Ishikawa (cell line): ENCODE data around the gene CA10.

Source experiments
- CEBPB ChIP-seq: IDR thresholded peaks from 2 replicates; pipeline ENCODE4 v1.6.1; 2012
- CREB1 ChIP-seq: IDR thresholded peaks from 2 replicates; pipeline ENCODE4 v1.6.1; 2012; ENCODE audit warnings: low read depth
- EGR1 ChIP-seq: IDR thresholded peaks from 2 replicates; pipeline ENCODE4 v1.6.1; 2012
- EP300 ChIP-seq: IDR thresholded peaks from 2 replicates; pipeline ENCODE4 v1.6.1; 2012; ENCODE audit warnings: borderline replicate concordance
- FOXM1 ChIP-seq: IDR thresholded peaks from 2 replicates; pipeline ENCODE4 v1.6.1; 2012; ENCODE audit warnings: low read depth, borderline replicate concordance
- MAX ChIP-seq: IDR thresholded peaks from 2 replicates; pipeline ENCODE4 v1.6.1; 2012
- NFIC ChIP-seq: IDR thresholded peaks from 2 replicates; pipeline ENCODE4 v1.6.1; 2012
- RAD21 ChIP-seq: IDR thresholded peaks from 2 replicates; pipeline ENCODE4 v1.6.1; 2012; ENCODE audit warnings: low read depth
- REST ChIP-seq: IDR thresholded peaks from 2 replicates; pipeline ENCODE4 v1.6.1; 2012; ENCODE audit warnings: low read depth, mild to moderate bottlenecking
- TAF1 ChIP-seq: IDR thresholded peaks from 2 replicates; pipeline ENCODE4 v1.6.1; 2012; ENCODE audit warnings: low read depth, mild to moderate bottlenecking
- TCF12 ChIP-seq: IDR thresholded peaks from 2 replicates; pipeline ENCODE4 v1.6.1; 2012; ENCODE audit warnings: low read depth
- TEAD4 ChIP-seq: IDR thresholded peaks from 2 replicates; pipeline ENCODE4 v1.6.1; 2012
- USF1 ChIP-seq: IDR thresholded peaks from 2 replicates; pipeline ENCODE4 v1.6.1; 2012
- YY1 ChIP-seq: IDR thresholded peaks from 2 replicates; pipeline ENCODE4 v1.6.1; 2012; ENCODE audit warnings: low read depth
- ZBTB7A ChIP-seq: IDR thresholded peaks from 2 replicates; pipeline ENCODE4 v1.6.1; 2012; ENCODE audit warnings: low read depth

The CA10 gene

GRCh38 chr17:51909971-51910370 is 248.5 kb downstream of the CA10 start:
- TF ChIP-seq EGR1 (no peak), EP300 (no peak), NFIC (no peak), TCF12 (no peak), MAX (no peak), TAF1 (no peak), RAD21 (no peak), TEAD4 (no peak), YY1 (no peak), REST (no peak), ZBTB7A (no peak), USF1 (no peak), CREB1 (no peak), CEBPB (no peak), FOXM1 (no peak)

GRCh38 chr17:51908841-51909537 is 249.5 kb downstream of the CA10 start:
- TF ChIP-seq YY1 (no peak), REST (no peak), USF1 (no peak), TCF12 (no peak), NFIC (no peak), FOXM1 (no peak), EGR1 (no peak)

GRCh38 chr17:51907041-51907440 is 251.5 kb downstream of the CA10 start:
- TF ChIP-seq FOXM1 (no peak), RAD21 (no peak), CREB1 (no peak), USF1 (no peak), EP300 (no peak)

- TF ChIP-seq TCF12, result no peak
- no peak for TF ChIP-seq CREB1
- no peak for TF ChIP-seq EGR1
- TF ChIP-seq TEAD4, result no peak
- no peak for TF ChIP-seq REST
- no peak for TF ChIP-seq TAF1
- TF ChIP-seq RAD21, result no peak
- no peak for TF ChIP-seq YY1
- TF ChIP-seq FOXM1, result no peak
- no peak for TF ChIP-seq ZBTB7A
- TF ChIP-seq USF1, result no peak
- no peak for TF ChIP-seq EP300
Measured at GRCh38 chr17:51904379-51904778, 254.1 kb downstream of the CA10 start.
